NCI-H2171 (cell line): ENCODE data around the gene FCRL2.
"Not testable (repeated sequence)": the region's sequence is repeated elsewhere in the genome, so short reads cannot be mapped to it uniquely, and the experiment has no call there.

Experiments used
- DNase-seq: peaks from one replicate; lab custom pipeline; 2025; lab: John Stamatoyannopoulos, UW

FCRL2 gene

GRCh38 chr1:157751283-157751682 is 25.6 kb downstream of the FCRL2 start:
- DNase-seq, result no peak

- no peak for DNase-seq
Measured at GRCh38 chr1:157748262-157748817, 28.6 kb downstream of the FCRL2 start.

- DNase-seq, result no peak
Measured at GRCh38 chr1:157739229-157739901, 37.6 kb downstream of the FCRL2 start.

GRCh38 chr1:157735991-157736390 is 40.9 kb downstream of the FCRL2 start:
- not testable (repeated sequence) for DNase-seq

GRCh38 chr1:157734321-157734720 is 42.6 kb downstream of the FCRL2 start:
- DNase-seq, result no peak

GRCh38 chr1:157732755-157733154 is 44.2 kb downstream of the FCRL2 start:
- no peak for DNase-seq

- DNase-seq, result no peak
Measured at GRCh38 chr1:157725221-157725577, 51.7 kb downstream of the FCRL2 start.

GRCh38 chr1:157724537-157725220 is 52.3 kb downstream of the FCRL2 start:
- no peak for DNase-seq

GRCh38 chr1:157723157-157723556 is 53.8 kb downstream of the FCRL2 start:
- no peak for DNase-seq

GRCh38 chr1:157721985-157722384 is 54.9 kb downstream of the FCRL2 start:
- DNase-seq, result no peak

GRCh38 chr1:157715736-157716135 is 61.2 kb downstream of the FCRL2 start:
- no peak for DNase-seq

GRCh38 chr1:157711802-157712201 is 65.1 kb downstream of the FCRL2 start:
- DNase-seq, result no peak

GRCh38 chr1:157704878-157705277 is 72.1 kb downstream of the FCRL2 start:
- DNase-seq, result no peak

- DNase-seq, result no peak
Measured at GRCh38 chr1:157703981-157704380, 73.0 kb downstream of the FCRL2 start.

- DNase-seq, result no peak
Measured at GRCh38 chr1:157702308-157702825, 74.6 kb downstream of the FCRL2 start.

- no peak for DNase-seq
Measured at GRCh38 chr1:157700732-157701131, 76.2 kb downstream of the FCRL2 start, which contains the start of gene FCRL3. Gene FCRL3 (minus strand): TSS chr1:157700769. CDS start chr1:157700489, 280 bp downstream.

GRCh38 chr1:157700305-157700704 is 76.6 kb downstream of the FCRL2 start:
- DNase-seq, result no peak

- no peak for DNase-seq
Measured at GRCh38 chr1:157697781-157698569, 79.0 kb downstream of the FCRL2 start.

GRCh38 chr1:157696966-157697628 is 79.8 kb downstream of the FCRL2 start:
- DNase-seq, result no peak
